HepG2 (cell line): Measurements from ENCODE around the gene TUBB2B. TPM values are rescaled to one million over a fixed set of nuclear protein-coding genes. Genes with fewer than 3 reads are reported as not detected.

ENCODE experiments used
- AFF4 ChIP-seq: sonication (generic); formaldehyde crosslinking; IDR thresholded peaks from 2 replicates; pipeline ENCODE4 v1.4.0; 2020; ENCODE audit warnings: missing genetic modification reagents
- E2F5 ChIP-seq: sonication (generic); formaldehyde crosslinking; conservative IDR thresholded peaks from 2 replicates; pipeline ENCODE4 v1.4.0; 2020; ENCODE audit warnings: missing genetic modification reagents
- MLLT10 ChIP-seq: sonication (generic); formaldehyde crosslinking; IDR thresholded peaks from 2 replicates; pipeline ENCODE4 v1.4.0; 2020; ENCODE audit warnings: missing genetic modification reagents
- MTF2 ChIP-seq: sonication (generic); formaldehyde crosslinking; IDR thresholded peaks from 2 replicates; pipeline ENCODE4 v1.5.0; 2020; ENCODE audit warnings: missing genetic modification reagents, borderline replicate concordance
- NONO ChIP-seq, 2 experiments: fragments of 450-650 bp in 1 of 2; sonication (generic) in 1 of 2; formaldehyde crosslinking in 1 of 2; IDR thresholded peaks in 1 of 2; conservative IDR thresholded peaks in 1 of 2; 2 replicates each; pipeline versions ENCODE4 v1.6.1 to v1.8.0; 2017 to 2022; ENCODE audit warnings: mild to moderate bottlenecking in 1 of 2, missing genetic modification reagents in 1 of 2, moderate library complexity in 1 of 2
- PHF21A ChIP-seq: sonication (generic); formaldehyde crosslinking; IDR thresholded peaks from 2 replicates; pipeline ENCODE4 v1.5.0; 2020; ENCODE audit warnings: mild to moderate bottlenecking, missing genetic modification reagents
- PLSCR1 ChIP-seq: sonication (generic); formaldehyde crosslinking; IDR thresholded peaks from 2 replicates; pipeline ENCODE4 v1.5.0; 2020; ENCODE audit warnings: missing genetic modification reagents, mild to moderate bottlenecking, borderline replicate concordance
- POLR2A ChIP-seq, 2 experiments: IDR thresholded peaks; 2 replicates each; pipeline ENCODE4 v1.6.1; 2011; ENCODE audit warnings: low read depth in 2 of 2, low read length in 2 of 2, mild to moderate bottlenecking in 1 of 2, moderate library complexity in 1 of 2; ENCODE audit not compliant: insufficient read depth in 1 of 2
- SAFB2 ChIP-seq: sonication (generic); formaldehyde crosslinking; IDR thresholded peaks from 2 replicates; pipeline ENCODE4 v1.5.1; 2020; ENCODE audit warnings: missing genetic modification reagents, low read depth, mild to moderate bottlenecking, borderline replicate concordance
- SALL2 ChIP-seq: sonication (generic); formaldehyde crosslinking; IDR thresholded peaks from 2 replicates; pipeline ENCODE4 v1.8.1; 2023; ENCODE audit warnings: mild to moderate bottlenecking, missing genetic modification reagents, inconsistent platforms
- SNAI1 ChIP-seq: sonication (generic); formaldehyde crosslinking; IDR thresholded peaks from 2 replicates; pipeline ENCODE4 v1.5.0; 2020; ENCODE audit warnings: mild to moderate bottlenecking, missing genetic modification reagents, borderline replicate concordance
- TP53 ChIP-seq: sonication (generic); formaldehyde crosslinking; conservative IDR thresholded peaks from 2 replicates; pipeline ENCODE4 v1.4.0; 2020; ENCODE audit warnings: missing genetic modification reagents
- ZNF180 ChIP-seq: sonication (generic); formaldehyde crosslinking; IDR thresholded peaks from 2 replicates; pipeline ENCODE4 v1.4.0; 2020; ENCODE audit warnings: low read depth, missing genetic modification reagents, borderline replicate concordance
- ZNF264 ChIP-seq: sonication (generic); formaldehyde crosslinking; IDR thresholded peaks from 2 replicates; pipeline ENCODE4 v1.4.0; 2020; ENCODE audit warnings: missing genetic modification reagents
- ZNF619 ChIP-seq: sonication (generic); formaldehyde crosslinking; IDR thresholded peaks from 2 replicates; pipeline ENCODE4 v1.4.0; 2020; ENCODE audit warnings: mild to moderate bottlenecking, missing genetic modification reagents
- polyA plus RNA-seq, 8 experiments: library from polyadenylated mRNA; depleted of rRNA in 3 of 8; stranded (reverse) in 7 of 8; unstranded in 1 of 8; fragments of >200 nt; fragmentation: Illumina TruSeq in 4 of 8; extraction: Trizol in 4 of 8; gene quantifications; 2 replicates each; pipeline versions ENCODE4 v1.2.1 to v1.2.3, GENCODE V29; 2011 to 2016; ENCODE audit warnings: low read depth in 4 of 8, missing spikeins in 1 of 8, mixed read lengths in 1 of 8; ENCODE audit not compliant: insufficient read depth in 1 of 8
- total RNA-seq, 5 experiments: library from RNA; depleted of rRNA; stranded (reverse); fragments of >200 nt; fragmentation: Illumina TruSeq; extraction: Trizol; gene quantifications; 2 replicates each; pipeline ENCODE4 v1.2.3, GENCODE V29; 2016; ENCODE audit warnings: low read depth in 1 of 5
- TF ChIP-seq, protein P1 (sequence below): fragments of 450-650 bp; IDR thresholded peaks from 2 replicates; pipeline ENCODE4 v1.6.1; 2017
- TF ChIP-seq, protein P2 (sequence below): sonication (generic); formaldehyde crosslinking; conservative IDR thresholded peaks from 2 replicates; pipeline ENCODE4 v1.4.0; 2020; ENCODE audit warnings: missing genetic modification reagents
- TF ChIP-seq, protein P3 (sequence below): sonication (generic); formaldehyde crosslinking; IDR thresholded peaks from 2 replicates; pipeline ENCODE4 v1.5.1; 2020; ENCODE audit warnings: missing genetic modification reagents, mild to moderate bottlenecking, borderline replicate concordance

TUBB2B gene
- total and polyA plus RNA-seq, 2 of the 13 experiments (the other 11 are each of a cell fraction or from before 2014, with no cell fraction given): 10.3 to 23.6 TPM

DNA sequence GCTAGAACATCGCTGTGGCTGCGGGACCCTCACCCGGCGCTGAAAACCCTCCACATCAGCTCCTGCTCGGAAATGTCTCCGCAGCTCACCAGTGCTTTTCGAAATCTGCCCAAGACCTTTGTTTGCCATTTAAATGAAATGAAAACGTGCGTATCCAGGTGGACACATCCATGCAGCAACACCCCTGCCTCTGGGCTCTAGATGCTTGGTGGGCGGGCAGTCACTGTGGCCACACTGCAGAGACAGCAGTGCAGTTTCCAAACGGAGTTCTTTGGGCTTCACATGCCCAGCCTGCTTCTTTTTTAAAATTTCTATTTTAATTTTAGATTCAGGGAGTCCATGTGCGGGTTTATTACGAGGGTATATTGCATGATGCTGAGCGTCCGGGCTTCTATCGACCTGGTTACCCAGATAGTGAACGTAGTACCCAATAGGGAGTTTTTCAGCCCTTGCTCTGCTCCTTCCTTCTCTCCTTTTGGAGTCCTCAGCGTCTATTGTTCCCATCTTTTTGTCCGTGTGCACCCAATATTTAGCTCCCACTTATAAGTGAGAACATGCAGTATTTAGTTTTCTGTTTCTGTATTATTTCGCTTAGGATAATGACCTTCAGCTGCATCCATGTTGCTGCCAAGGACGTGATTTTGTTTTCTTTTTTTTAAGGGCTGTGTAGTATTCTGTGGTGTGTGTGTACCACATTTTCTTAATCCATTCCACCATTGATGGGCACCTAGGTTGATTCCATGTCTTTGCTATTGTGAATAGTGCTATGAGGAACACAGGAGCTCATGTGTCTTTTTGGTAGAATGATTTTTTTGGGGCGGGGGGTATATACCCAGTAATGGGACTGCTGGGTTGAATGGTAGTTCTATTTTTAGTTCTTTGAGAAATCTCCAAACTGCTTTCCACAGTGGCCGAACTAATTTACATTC lies 4.8 kb upstream of the TUBB2B start (continued):
- TF ChIP-seq NONO (IDR thresholded peaks at IDR 0.05) (no peak), NONO (CRISPR knock-in tag; conservative IDR thresholded peaks at IDR 0.05) (no peak), E2F5 (CRISPR knock-in tag) (no peak), SALL2 (no peak), PLSCR1 (CRISPR knock-in tag) (no peak), MLLT10 (no peak), SAFB2 (CRISPR knock-in tag) (no peak), POLR2A (IDR thresholded peaks at IDR 0.05; ENCODE audit: insufficient read depth in 1 of 2, low read depth in 2 of 2, low read length in 2 of 2) (no peak), SNAI1 (CRISPR knock-in tag) (no peak), MTF2 (CRISPR knock-in tag) (no peak), ZNF180 (CRISPR knock-in tag) (no peak), TP53 (CRISPR knock-in tag) (no peak), PHF21A (CRISPR knock-in tag) (no peak), ZNF264 (CRISPR knock-in tag) (no peak), AFF4 (CRISPR knock-in tag) (no peak), ZNF619 (CRISPR knock-in tag) (no peak)
- TF ChIP-seq, protein P1, sequence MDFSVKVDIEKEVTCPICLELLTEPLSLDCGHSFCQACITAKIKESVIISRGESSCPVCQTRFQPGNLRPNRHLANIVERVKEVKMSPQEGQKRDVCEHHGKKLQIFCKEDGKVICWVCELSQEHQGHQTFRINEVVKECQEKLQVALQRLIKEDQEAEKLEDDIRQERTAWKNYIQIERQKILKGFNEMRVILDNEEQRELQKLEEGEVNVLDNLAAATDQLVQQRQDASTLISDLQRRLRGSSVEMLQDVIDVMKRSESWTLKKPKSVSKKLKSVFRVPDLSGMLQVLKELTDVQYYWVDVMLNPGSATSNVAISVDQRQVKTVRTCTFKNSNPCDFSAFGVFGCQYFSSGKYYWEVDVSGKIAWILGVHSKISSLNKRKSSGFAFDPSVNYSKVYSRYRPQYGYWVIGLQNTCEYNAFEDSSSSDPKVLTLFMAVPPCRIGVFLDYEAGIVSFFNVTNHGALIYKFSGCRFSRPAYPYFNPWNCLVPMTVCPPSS: no peak
- TF ChIP-seq, protein P2, sequence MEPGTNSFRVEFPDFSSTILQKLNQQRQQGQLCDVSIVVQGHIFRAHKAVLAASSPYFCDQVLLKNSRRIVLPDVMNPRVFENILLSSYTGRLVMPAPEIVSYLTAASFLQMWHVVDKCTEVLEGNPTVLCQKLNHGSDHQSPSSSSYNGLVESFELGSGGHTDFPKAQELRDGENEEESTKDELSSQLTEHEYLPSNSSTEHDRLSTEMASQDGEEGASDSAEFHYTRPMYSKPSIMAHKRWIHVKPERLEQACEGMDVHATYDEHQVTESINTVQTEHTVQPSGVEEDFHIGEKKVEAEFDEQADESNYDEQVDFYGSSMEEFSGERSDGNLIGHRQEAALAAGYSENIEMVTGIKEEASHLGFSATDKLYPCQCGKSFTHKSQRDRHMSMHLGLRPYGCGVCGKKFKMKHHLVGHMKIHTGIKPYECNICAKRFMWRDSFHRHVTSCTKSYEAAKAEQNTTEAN: no peak
- TF ChIP-seq, protein P3, sequence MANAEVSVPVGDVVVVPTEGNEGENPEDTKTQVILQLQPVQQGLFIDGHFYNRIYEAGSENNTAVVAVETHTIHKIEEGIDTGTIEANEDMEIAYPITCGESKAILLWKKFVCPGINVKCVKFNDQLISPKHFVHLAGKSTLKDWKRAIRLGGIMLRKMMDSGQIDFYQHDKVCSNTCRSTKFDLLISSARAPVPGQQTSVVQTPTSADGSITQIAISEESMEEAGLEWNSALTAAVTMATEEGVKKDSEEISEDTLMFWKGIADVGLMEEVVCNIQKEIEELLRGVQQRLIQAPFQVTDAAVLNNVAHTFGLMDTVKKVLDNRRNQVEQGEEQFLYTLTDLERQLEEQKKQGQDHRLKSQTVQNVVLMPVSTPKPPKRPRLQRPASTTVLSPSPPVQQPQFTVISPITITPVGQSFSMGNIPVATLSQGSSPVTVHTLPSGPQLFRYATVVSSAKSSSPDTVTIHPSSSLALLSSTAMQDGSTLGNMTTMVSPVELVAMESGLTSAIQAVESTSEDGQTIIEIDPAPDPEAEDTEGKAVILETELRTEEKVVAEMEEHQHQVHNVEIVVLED (CRISPR knock-in tag): no peak
